Measurements from ENCODE around the gene GPRC5D.

The GPRC5D gene

DNA sequence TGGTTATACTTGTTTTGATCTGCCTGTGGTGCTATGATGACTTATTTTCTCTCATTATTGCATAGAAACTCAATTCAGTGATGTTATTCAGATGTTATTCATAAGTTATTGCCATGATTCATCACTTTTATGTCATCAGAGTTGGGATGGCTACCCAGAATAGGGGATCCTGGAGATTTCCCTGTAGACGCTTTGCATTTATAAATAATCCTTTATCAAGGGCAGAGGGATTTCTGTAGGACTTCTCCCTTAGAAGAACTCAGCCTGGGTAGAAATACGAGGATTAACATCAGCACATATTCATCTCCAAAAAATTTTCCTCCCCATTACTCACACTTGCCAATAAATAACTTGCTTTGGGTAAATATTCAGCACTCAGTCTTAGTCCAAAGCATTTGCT lies 55.7 kb downstream of the GPRC5D start:
- Histone ChIP-seq H3K4me1 (no peaks in the 10 kb centered on the region), H3K4me2 (ENCODE audit: low read length) (no peak overlapping the region), H3K9ac (no peak overlapping the region), H2AFZ (no peak overlapping the region), H3K36me3 (ENCODE audit: control insufficient read depth, insufficient read depth, low read length) (no peaks in the 10 kb centered on the region), H3K27ac (no peak overlapping the region), H3K27me3 (ENCODE audit: control insufficient read depth, insufficient read depth, low read length) (no peaks in the 10 kb centered on the region), H3K9me3 (ENCODE audit: control insufficient read depth, low read length) (no peaks in the 10 kb centered on the region), H3K4me3 (ENCODE audit: low read depth, low read length) (no peak overlapping the region), H3K79me2 (no peaks in the 10 kb centered on the region)
- TF ChIP-seq, protein P1, sequence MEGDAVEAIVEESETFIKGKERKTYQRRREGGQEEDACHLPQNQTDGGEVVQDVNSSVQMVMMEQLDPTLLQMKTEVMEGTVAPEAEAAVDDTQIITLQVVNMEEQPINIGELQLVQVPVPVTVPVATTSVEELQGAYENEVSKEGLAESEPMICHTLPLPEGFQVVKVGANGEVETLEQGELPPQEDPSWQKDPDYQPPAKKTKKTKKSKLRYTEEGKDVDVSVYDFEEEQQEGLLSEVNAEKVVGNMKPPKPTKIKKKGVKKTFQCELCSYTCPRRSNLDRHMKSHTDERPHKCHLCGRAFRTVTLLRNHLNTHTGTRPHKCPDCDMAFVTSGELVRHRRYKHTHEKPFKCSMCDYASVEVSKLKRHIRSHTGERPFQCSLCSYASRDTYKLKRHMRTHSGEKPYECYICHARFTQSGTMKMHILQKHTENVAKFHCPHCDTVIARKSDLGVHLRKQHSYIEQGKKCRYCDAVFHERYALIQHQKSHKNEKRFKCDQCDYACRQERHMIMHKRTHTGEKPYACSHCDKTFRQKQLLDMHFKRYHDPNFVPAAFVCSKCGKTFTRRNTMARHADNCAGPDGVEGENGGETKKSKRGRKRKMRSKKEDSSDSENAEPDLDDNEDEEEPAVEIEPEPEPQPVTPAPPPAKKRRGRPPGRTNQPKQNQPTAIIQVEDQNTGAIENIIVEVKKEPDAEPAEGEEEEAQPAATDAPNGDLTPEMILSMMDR (IDR thresholded peaks at IDR 0.05): no peak

DNA sequence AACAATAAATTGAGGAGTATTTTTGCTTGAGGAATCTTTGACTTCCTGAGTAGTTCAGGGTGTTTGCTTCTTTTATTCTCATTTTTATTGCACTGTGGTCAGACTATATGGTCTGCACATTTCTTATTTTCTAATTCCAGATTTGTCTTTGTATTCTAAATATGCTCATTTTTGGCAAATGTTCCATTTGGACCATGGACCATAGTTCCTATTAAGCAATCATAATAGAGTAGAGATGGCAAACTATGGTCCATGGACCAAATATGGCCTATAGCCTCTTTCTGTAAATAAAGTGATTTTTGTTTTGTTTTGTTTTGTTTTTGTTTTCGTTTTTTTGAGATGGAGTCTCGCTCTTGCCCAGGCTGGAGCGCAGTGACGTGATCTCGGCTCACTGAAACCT lies 58.5 kb downstream of the GPRC5D start:
- Histone ChIP-seq H3K36me3 (ENCODE audit: control insufficient read depth, insufficient read depth, low read length) (no peaks in the 10 kb centered on the region), H3K9ac (no peak overlapping the region), H2AFZ (no peak overlapping the region), H3K4me2 (ENCODE audit: low read length) (no peak overlapping the region), H3K4me3 (ENCODE audit: low read depth, low read length) (no peak overlapping the region), H3K79me2 (no peaks in the 10 kb centered on the region), H3K9me3 (ENCODE audit: control insufficient read depth, low read length) (no peaks in the 10 kb centered on the region), H3K27me3 (ENCODE audit: control insufficient read depth, insufficient read depth, low read length) (no peaks in the 10 kb centered on the region), H3K27ac (no peak overlapping the region), H3K4me1 (no peaks in the 10 kb centered on the region)
- TF ChIP-seq, protein P1 (IDR thresholded peaks at IDR 0.05): no peak

DNA sequence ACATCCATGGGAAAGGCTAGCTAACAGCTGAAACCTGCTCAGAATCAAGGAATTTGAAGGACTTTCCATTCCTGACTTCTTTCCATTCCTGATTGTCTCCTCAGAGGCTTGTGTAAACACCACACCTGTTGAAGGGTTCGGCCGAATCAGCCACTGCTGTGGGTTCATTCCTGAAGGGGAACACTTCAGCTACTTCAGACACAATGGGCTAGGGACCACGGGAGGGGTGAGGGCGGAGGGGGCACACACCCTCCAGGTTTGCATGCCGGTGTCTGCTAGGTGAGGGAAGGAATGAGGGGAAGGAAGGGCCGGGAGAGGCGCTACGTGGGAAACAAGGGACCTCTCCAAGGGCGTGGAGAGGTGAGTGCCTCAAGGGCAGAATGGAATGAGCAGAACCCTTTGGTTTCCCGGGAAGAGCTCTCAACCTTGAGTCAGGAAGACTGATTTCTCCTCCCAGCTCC lies 59.3 kb downstream of the GPRC5D start:
- H3K79me2 ChIP-seq: no peaks in the 10 kb centered on the region
- no peak overlapping the region for H3K9ac ChIP-seq
- H3K9me3 ChIP-seq (ENCODE audit: control insufficient read depth, low read length): no peaks in the 10 kb centered on the region
- H3K4me2 ChIP-seq (ENCODE audit: low read length): no peak overlapping the region
- TF ChIP-seq, protein P1 (IDR thresholded peaks at IDR 0.05): no peak
- H3K27me3 ChIP-seq (ENCODE audit: control insufficient read depth, insufficient read depth, low read length): no peaks in the 10 kb centered on the region
- H3K4me1 ChIP-seq: no peaks in the 10 kb centered on the region
- no peak overlapping the region for H2AFZ ChIP-seq
- no peak overlapping the region for H3K4me3 ChIP-seq (ENCODE audit: low read depth, low read length)
- H3K36me3 ChIP-seq (ENCODE audit: control insufficient read depth, insufficient read depth, low read length): no peaks in the 10 kb centered on the region
- no peak overlapping the region for H3K27ac ChIP-seq

DNA sequence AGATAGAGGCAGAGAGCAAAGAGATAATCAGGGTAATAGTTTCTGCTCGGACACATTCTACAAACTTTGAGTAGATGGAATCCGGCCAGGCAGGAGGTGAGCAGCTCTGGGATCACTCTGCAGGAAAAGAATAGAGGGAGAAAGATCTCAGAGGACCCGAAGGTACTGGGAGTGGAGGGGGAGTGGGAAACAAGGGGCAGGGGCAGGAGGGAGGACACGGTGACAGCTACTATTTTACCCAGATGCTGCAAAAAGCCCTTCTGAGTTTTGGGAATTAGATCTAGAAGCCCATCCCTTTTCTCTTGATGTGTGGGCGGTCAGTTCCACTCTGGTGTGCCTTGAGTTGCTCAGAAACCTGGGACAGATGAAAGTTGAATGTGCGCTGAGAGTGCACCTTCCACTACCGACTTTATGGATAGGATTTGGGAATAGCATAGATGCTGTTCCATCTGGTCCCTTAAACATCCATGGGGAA lies 60.1 kb downstream of the GPRC5D start:
- H2AFZ ChIP-seq: no peak overlapping the region
- H3K9ac ChIP-seq: no peak overlapping the region
- H3K9me3 ChIP-seq (ENCODE audit: control insufficient read depth, low read length): no peaks in the 10 kb centered on the region
- H3K27me3 ChIP-seq (ENCODE audit: control insufficient read depth, insufficient read depth, low read length): no peaks in the 10 kb centered on the region
- H3K4me1 ChIP-seq: no peaks in the 10 kb centered on the region
- H3K79me2 ChIP-seq: no peaks in the 10 kb centered on the region
- H3K4me2 ChIP-seq (ENCODE audit: low read length): no peak overlapping the region
- TF ChIP-seq, protein P1 (IDR thresholded peaks at IDR 0.05): no peak
- H3K4me3 ChIP-seq (ENCODE audit: low read depth, low read length): no peak overlapping the region
- H3K36me3 ChIP-seq (ENCODE audit: control insufficient read depth, insufficient read depth, low read length): no peaks in the 10 kb centered on the region
- H3K27ac ChIP-seq: no peak overlapping the region

Measured in parathyroid adenoma (tissue), 2 donors.